Endothelial cell of umbilical vein (primary cell): ENCODE results near the gene PSKH1.

Experiments
- MYC ChIP-seq: IDR thresholded peaks from one replicate; pipeline ENCODE4 v1.6.1; 2011; ENCODE audit warnings: mild to moderate bottlenecking, low read depth, low read length
- TF ChIP-seq, protein P1 (sequence below), 2 donors: IDR thresholded peaks; 1 replicate in 1 of 2; 2 replicates in 1 of 2; pipeline ENCODE4 v1.5.1; 2011; ENCODE audit warnings: low read length in 2 of 2, mild to moderate bottlenecking in 2 of 2, moderate library complexity in 2 of 2, control low read depth in 1 of 2, inconsistent platforms in 1 of 2, low read depth in 1 of 2; ENCODE audit not compliant: insufficient read depth in 1 of 2; ENCODE audit errors: extremely low read depth in 1 of 2
- TF ChIP-seq, protein P2 (sequence below): IDR thresholded peaks from 2 replicates; pipeline ENCODE4 v1.6.1; 2011; ENCODE audit not compliant: insufficient read depth, insufficient read length

DNA sequence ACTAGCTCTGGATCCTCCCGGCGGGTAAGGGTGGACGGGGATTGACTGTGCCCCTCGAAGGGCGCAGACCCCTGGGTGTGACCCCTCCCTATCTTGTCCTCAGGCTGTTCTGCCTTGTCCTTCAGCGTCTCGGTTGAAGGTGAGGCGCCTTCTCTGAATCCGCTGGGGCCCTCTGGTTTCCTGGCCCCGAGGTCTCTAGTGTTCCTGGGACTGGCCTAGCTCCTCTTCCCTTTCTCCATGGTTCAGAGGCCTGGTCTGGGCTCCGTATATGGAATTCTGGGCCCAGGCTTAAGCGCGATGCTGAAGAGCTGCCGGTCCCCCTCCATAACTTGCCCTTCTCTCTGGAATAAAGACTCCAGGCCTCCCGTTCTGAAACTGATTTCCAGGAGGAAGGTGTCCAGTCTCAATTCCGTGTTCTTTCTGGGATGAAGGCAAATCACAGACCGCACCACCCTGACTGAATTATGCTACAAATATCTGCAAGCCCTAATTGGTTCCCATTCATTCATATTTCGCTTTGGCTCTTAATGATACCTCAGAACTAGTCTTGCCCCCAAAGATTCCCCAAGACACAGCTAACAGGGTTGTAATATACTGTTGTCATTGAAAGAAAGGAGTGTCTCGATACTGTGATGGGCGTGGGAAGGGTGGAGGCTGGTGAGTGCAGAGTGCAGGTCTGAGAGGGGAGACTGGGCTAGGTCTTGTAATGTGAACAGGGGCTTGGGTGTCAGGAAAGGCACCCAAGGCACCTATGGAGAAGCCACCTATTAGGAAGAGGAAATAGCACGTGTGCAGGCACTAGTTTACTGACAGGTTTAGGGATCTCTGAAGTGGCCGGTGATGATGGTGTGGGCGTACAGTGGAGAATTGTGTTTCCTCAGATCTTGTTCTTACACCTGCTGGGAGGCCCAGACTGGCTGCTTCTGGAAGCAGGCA lies 19.4 kb upstream of the PSKH1 start:
- TF ChIP-seq, protein P1, sequence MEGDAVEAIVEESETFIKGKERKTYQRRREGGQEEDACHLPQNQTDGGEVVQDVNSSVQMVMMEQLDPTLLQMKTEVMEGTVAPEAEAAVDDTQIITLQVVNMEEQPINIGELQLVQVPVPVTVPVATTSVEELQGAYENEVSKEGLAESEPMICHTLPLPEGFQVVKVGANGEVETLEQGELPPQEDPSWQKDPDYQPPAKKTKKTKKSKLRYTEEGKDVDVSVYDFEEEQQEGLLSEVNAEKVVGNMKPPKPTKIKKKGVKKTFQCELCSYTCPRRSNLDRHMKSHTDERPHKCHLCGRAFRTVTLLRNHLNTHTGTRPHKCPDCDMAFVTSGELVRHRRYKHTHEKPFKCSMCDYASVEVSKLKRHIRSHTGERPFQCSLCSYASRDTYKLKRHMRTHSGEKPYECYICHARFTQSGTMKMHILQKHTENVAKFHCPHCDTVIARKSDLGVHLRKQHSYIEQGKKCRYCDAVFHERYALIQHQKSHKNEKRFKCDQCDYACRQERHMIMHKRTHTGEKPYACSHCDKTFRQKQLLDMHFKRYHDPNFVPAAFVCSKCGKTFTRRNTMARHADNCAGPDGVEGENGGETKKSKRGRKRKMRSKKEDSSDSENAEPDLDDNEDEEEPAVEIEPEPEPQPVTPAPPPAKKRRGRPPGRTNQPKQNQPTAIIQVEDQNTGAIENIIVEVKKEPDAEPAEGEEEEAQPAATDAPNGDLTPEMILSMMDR (IDR thresholded peaks at IDR 0.05; ENCODE audit: extremely low read depth in 1 of 2, insufficient read depth in 1 of 2, low read depth in 1 of 2, low read length in 2 of 2): no peak
- TF ChIP-seq MYC: no peak
- TF ChIP-seq, protein P2, sequence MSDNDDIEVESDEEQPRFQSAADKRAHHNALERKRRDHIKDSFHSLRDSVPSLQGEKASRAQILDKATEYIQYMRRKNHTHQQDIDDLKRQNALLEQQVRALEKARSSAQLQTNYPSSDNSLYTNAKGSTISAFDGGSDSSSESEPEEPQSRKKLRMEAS: no peak
